GM18499 (cell line): ENCODE data around the gene LMBR1.
"Not testable (repeated sequence)": the region's sequence is repeated elsewhere in the genome, so short reads cannot be mapped to it uniquely, and the experiment has no call there.

Experiments
- ATAC-seq: cut with Tn5 transposase; IDR thresholded peaks from one replicate; pipeline ENCODE4 v1.9.1; 2021; ENCODE audit warnings: moderate number of reproducible peaks; ENCODE audit not compliant: insufficient read depth, unreplicated experiment

The LMBR1 gene

GRCh38 chr7:156907656-156908055 lies 14.7 kb upstream of the LMBR1 start:
- no peak for ATAC-seq

- no peak for ATAC-seq
These were observed 13.2 kb upstream of the LMBR1 start for GRCh38 chr7:156906200-156906649.

GRCh38 chr7:156903232-156903909 lies 10.4 kb upstream of the LMBR1 start:
- ATAC-seq, result no peak

- not testable (repeated sequence) for ATAC-seq
These were observed 7.1 kb upstream of the LMBR1 start for GRCh38 chr7:156900093-156900492.

GRCh38 chr7:156898938-156899337 lies 6.0 kb upstream of the LMBR1 start:
- ATAC-seq, result no peak

GRCh38 chr7:156897673-156898072 lies 4.7 kb upstream of the LMBR1 start:
- no peak for ATAC-seq

GRCh38 chr7:156896388-156897022 lies 3.5 kb upstream of the LMBR1 start:
- no peak for ATAC-seq

- ATAC-seq, result no peak
These were observed 2.2 kb upstream of the LMBR1 start for GRCh38 chr7:156895024-156895780.

GRCh38 chr7:156892081-156892800 lies 742 bp downstream of the LMBR1 start:
- no peak for ATAC-seq

- no peak for ATAC-seq
These were observed 3.2 kb downstream of the LMBR1 start for GRCh38 chr7:156889746-156890145.

GRCh38 chr7:156889089-156889488 lies 3.9 kb downstream of the LMBR1 start:
- ATAC-seq, result no peak

- no peak for ATAC-seq
These were observed 6.8 kb downstream of the LMBR1 start for GRCh38 chr7:156886020-156886795.

GRCh38 chr7:156881679-156882078 lies 11.3 kb downstream of the LMBR1 start:
- ATAC-seq, result no peak

GRCh38 chr7:156875766-156876165 lies 17.2 kb downstream of the LMBR1 start:
- ATAC-seq, result no peak

- not testable (repeated sequence) for ATAC-seq
These were observed 24.6 kb downstream of the LMBR1 start for GRCh38 chr7:156868363-156868762.

- no peak for ATAC-seq
These were observed 27.5 kb downstream of the LMBR1 start for GRCh38 chr7:156865493-156865892.

GRCh38 chr7:156862022-156862421 lies 31.0 kb downstream of the LMBR1 start:
- ATAC-seq, result not testable (repeated sequence)

GRCh38 chr7:156861212-156861611 lies 31.8 kb downstream of the LMBR1 start:
- ATAC-seq, result no peak

GRCh38 chr7:156860099-156860498 lies 32.9 kb downstream of the LMBR1 start:
- ATAC-seq, result not testable (repeated sequence)

- ATAC-seq, result no peak
These were observed 34.5 kb downstream of the LMBR1 start for GRCh38 chr7:156858523-156858922.
